Activated gamma-delta T cell (primary cell): ENCODE data around the gene PDZD2.

Source experiments
- DNase-seq: peaks from one replicate; lab custom pipeline; 2025; lab: John Stamatoyannopoulos, UW

PDZD2 gene

GRCh38 chr5:31824869-31825517 is 186.1 kb downstream of the PDZD2 start:
- no peak for DNase-seq

DNA sequence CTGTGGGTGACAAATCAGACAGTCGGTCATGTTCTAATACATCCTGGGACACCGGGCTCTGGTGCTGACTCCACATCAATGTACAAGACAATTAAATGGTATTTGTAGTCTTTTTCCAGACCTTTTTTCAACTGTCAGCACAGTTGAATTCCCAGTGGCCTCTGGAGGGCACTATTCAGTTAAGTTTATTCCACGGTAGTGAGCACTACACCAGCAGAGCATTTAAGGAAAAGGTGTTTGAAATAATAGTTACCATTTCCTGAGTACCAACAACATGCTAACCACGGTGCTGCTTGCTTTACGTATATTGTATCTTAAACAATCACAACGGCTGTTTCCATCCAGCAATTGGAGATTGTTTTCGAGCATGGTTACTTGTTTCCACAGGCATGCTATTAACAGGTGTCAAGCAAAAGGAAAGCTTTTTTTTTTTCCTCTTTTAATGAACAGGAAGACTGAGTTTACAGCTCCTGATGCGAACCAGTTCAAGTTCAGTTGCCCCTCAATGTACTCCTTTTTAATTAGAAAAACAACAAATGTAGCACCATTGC is 186.7 kb downstream of the PDZD2 start:
- DNase-seq, result no peak

- no peak for DNase-seq
Observed at GRCh38 chr5:31827867-31828266, 188.9 kb downstream of the PDZD2 start.

GRCh38 chr5:31832966-31833365 is 194.0 kb downstream of the PDZD2 start:
- DNase-seq, result no peak

- no peak for DNase-seq
Observed at GRCh38 chr5:31833710-31834109, 194.8 kb downstream of the PDZD2 start.

DNA sequence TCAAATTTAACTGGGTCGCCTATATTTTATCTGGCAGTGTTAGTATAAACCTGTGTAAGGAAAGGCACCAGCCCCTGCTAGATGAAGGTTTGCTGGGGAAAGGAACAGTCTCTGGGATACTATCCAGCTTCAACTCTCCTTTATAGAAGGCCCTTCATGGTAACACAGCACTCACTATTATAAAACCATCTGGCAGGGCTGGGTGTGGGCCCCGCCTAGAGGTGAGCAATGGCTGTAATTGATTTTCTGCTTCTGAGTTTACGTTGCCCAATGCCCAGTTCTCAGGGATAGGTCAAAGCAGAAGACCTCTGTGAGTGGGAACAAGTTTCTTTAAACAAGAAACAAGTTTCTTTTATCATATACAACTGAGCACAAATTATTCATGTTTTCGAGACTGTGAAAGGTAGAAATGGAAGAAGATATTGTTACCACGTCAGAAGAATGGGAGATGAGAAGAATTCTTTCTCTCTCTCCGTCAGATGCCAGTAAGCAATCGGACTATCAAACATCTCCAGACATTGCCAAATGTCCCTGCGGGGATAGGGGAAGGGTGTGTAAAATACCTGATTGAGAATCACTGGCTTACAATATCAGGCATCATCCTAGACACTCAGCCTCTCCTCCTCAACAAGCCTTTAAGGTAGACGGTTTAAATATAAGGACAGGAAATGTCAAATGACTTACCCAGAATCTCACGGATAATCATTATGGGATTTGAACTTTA is 205.9 kb downstream of the PDZD2 start:
- DNase-seq, result no peak

GRCh38 chr5:31845361-31845760 is 206.4 kb downstream of the PDZD2 start:
- DNase-seq, result no peak

DNA sequence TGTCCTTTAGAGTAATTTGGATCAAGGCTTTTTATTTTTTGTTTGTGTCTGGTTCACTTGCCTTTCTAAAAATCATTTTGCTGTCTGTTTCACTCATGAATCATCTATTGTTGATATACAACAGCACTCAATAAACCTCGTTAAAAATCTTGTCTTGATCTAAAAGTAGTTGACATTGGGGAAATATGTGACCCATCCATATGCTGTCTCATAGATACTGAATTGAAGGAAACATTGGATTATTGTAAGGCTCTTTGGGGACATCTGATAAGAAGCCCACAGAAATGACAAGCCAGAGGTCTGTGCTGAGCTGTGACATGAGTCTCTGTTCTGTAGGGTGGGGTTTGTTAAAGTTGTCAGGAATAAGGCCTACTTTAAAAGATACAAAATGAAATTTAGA is 208.0 kb downstream of the PDZD2 start:
- DNase-seq, result no peak

- no peak for DNase-seq
Observed at GRCh38 chr5:31847354-31847753, 208.4 kb downstream of the PDZD2 start.

- DNase-seq, result no peak
Observed at GRCh38 chr5:31850981-31851689, 212.2 kb downstream of the PDZD2 start.

DNA sequence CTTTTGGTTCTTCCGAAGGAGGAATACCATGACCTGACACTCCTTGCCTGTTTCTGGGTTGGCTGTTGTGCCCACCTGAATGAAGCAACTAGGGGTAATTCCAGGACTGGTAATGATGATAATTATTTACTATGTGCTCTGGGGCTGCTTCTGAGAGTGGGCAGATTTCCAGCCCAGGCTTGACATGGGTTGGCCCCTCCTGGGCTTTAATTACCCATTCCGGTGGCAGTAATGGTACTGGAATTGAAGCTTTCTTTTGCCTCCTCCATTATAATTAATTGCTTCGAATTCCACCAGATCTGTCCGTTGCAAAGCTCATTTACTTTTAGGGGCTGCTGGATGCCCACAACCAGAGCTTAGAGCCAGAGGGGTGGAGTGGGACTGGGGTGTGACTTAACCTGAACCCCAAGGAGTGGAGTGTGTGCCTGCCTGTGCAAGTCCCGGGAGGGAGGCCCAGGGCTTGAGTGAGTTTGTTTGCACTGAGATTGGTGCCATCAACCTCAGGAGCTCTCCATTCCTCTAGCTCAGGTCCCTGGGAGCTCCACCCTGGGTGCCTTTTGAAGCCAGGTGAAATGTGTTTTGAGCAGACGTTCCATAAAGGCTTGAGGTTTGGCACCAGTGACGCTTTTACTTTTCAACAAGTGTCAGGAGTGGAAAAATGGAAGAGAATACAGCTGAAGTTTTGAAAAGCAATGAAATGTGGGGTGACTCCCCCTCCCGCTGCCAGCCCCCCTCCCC is 214.6 kb downstream of the PDZD2 start:
- DNase-seq, result no peak

- no peak for DNase-seq
Observed at GRCh38 chr5:31854181-31855133, 215.5 kb downstream of the PDZD2 start.

- DNase-seq, result no peak
Observed at GRCh38 chr5:31855134-31856040, 216.5 kb downstream of the PDZD2 start.

DNA sequence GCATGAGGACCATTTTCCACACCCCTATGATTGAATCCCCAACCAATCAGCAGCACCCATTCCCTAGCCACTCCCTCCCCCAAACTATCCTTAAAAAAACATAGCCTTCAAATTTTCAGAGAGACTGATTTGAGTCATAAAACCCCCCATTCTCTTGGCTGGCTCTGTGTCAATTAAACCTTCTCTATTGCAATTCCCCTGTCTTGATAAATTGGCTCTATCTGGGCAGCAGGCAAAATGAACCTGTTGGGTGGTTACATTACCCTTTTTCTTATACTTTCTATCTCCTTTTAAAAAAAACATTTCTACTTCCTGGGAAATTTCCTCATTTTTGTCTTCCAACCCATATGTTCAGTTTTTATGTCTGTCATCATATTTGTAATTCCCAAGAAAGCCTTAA is 220.2 kb downstream of the PDZD2 start:
- DNase-seq, result no peak

GRCh38 chr5:31860278-31860677 is 221.3 kb downstream of the PDZD2 start:
- DNase-seq, result no peak

DNA sequence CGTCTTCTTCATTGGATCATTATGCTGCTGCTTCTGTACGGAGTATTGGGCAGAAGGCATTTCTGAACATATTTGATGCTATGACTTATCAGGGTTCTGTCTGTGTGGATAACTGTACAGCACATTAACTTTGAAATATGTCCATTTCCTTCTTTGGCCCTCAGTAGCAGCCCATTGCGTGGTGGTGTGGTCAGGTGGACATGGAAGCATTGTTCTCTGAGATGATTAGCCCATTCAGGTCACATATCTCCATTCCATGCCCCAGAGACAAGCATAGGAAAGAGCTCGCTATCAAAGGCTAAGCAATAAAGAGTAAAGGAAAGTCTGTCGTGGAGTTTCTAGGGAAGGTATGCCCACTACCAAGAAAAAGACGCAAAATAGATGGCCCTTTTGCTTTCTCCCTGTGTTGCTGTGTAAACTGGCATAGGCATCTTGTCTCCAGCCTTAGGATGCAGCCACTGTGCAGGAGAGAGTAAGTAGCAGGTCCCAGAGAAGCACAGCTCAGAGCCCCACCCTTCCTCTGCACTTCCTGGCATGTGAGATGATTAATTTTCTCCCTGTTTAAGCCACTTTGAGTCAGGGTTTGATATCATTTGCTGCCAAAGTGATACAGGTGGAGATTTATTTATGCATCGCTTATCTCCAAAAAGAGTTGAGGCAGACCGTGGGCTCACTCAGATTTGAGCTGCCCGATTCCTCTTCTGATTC is 221.9 kb downstream of the PDZD2 start:
- no peak for DNase-seq

DNA sequence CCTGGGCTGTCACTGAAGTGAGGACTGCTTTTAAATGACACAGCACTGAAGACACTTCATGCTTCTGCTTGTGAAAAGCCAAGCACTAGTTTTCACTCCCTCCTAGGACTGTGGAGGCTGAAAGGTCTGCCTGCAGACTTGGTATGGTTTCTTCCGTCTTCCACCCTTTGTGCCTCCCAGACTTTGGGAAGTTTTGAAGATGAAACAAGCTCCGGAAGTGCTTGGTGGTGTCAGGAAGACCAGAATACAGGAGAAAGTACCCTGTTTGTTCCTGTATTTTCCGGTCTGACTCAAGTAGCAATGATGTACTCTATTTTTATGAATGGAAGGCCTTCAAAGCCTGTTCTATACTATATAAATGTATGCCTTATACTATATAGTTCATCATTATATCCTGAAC is 222.7 kb downstream of the PDZD2 start:
- DNase-seq, result no peak

DNA sequence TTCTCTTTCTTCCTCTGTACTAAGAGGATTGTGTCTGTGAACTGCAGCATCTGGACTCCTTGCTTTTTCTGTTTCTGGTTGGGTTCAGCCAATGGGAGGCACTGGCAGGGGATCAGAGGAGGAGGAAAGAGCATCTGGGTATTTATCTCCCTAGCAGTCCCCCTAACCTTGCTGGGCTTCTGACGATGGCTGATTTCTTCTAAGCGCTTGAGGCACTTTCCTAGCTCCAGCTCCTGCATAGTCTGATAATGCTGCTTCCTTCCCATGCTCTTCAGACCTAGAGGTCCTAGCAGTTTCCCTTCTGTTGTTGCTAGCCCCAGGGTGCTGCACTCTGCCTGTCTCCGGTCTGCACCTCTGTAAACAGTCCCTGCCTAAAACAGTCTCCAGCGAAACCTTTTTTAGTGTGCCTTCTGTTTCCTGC is 225.1 kb downstream of the PDZD2 start:
- no peak for DNase-seq

DNA sequence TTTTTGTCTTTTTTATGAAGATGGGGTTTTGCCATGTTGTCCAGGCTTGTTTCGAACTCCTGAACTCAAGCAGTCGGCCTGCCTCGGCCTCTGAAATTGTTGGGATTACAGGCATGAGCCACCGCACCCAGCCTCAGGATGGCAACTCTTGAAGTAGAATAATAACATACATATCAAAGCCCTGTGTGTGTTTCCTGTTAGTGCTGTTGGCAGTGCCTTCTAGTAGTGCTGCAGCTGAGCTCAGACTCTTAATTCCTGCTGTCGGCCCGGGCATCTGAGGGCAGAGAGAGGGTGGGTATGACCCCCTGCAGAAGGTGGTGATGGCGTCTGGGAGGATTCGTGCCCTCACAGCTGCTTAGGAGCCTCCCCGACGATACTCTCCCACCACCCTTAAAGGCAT is 227.2 kb downstream of the PDZD2 start:
- no peak for DNase-seq
